AG04449 (cell line): ENCODE measurements around the gene GNS.
"Not testable (repeated sequence)": the region's sequence is repeated elsewhere in the genome, so short reads cannot be mapped to it uniquely, and the experiment has no call there.

Source experiments
- CTCF ChIA-PET: fragments of 350-600 bp; formaldehyde crosslinking; extraction: SDS; loops from one replicate; lab custom pipeline; 2021; ENCODE audit warnings: antibody characterized with exemption; lab: Yijun Ruan, JAX
- POLR2A ChIA-PET: fragments of 400-600, 350-600 bp; formaldehyde crosslinking; extraction: SDS; loops from one replicate; lab custom pipeline; 2020; ENCODE audit warnings: antibody characterized with exemption, inconsistent platforms; lab: Yijun Ruan, JAX
- DNase-seq: peaks from one replicate; pipeline ENCODE4 v3.0.0-alpha.2; 2010; ENCODE audit warnings: low read depth, low spot score
- H3K4me3 ChIP-seq: 2 replicates; pipeline ENCODE4 v1.5.1; 2011; ENCODE audit warnings: low read depth, mild to moderate bottlenecking, control low read depth, low read length
- TF ChIP-seq, protein P1 (sequence below): IDR thresholded peaks from one replicate; pipeline ENCODE4 v1.5.1; 2011; ENCODE audit warnings: mild to moderate bottlenecking, moderate library complexity, low read length, control low read depth, inconsistent platforms; ENCODE audit not compliant: insufficient read depth; ENCODE audit errors: missing control alignments

The GNS gene

DNA sequence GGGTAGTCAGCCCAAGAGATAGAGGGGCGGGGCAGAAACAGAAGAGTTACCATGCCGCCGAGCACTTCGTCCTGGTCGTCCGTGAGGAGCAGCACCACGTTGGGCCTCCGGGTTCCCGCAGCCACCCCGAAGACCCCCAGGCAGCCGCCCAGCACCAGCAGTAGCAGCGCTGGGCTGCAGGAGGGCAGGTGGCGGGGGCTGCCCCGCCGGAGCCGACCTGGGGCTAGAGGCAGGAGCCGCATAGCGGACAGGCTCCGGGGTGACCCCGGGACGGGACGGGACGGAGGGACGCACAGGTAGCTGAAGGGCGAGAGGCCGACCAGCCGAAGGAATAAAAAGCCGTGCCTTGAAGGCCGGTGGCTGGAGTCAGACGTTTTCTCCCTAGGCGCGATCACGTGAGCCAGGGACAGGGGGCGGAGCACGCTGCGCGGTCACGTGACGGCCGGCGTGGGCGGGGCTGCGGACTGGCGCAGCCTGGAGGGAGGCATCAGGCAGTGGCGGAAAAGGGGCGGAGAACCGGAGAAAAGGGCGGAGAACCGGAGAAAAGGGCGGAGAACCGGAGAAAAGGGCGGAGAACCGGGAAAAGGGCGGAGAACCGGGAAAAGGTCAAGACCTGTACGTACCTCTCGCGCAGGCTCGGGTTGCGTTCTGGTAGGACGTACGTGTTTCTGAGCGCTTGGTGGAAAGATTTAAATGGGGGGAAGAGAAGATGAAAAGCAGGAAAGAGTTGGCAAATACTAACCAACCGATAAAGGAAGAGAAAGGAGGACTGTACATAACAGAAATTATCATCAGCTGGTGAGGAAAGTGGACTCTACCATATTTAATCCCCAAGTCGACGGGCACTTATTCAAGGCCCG lies at the start of gene GNS:
Gene GNS, minus strand, starts transcription at position 372 of the 860 bp plus-strand sequence. Its CDS starts 130 bp downstream, at position 242.
- POLR2A ChIA-PET = no interaction called here

DNA sequence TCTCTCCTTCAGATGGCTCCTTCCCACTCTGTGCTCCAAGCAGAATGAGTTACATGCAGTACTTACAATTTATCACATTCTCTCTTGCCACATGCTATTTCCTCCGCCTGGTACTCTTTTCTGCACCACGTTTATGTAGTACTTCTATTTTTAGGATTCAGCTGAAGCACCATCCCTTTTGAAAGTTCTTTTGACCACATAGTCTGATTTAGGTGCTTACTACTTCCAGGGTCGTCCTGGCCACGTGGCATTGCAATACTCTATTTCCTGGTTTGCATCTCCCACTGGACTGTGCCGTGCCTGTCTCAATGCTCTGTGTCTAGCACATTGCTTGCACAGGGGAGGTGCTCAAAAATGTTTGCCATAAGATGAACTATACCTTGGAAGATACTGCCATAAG lies 48.9 kb upstream of the GNS start:
- CTCF ChIA-PET = interaction anchor here (6.9 kb wide), 1 partner anchor 11 kb away, joined by 46 read pairs; no protein-coding TSS in a partner anchor

More for the DNA sequence above, at the start of gene GNS:
- TF ChIP-seq, protein P1, sequence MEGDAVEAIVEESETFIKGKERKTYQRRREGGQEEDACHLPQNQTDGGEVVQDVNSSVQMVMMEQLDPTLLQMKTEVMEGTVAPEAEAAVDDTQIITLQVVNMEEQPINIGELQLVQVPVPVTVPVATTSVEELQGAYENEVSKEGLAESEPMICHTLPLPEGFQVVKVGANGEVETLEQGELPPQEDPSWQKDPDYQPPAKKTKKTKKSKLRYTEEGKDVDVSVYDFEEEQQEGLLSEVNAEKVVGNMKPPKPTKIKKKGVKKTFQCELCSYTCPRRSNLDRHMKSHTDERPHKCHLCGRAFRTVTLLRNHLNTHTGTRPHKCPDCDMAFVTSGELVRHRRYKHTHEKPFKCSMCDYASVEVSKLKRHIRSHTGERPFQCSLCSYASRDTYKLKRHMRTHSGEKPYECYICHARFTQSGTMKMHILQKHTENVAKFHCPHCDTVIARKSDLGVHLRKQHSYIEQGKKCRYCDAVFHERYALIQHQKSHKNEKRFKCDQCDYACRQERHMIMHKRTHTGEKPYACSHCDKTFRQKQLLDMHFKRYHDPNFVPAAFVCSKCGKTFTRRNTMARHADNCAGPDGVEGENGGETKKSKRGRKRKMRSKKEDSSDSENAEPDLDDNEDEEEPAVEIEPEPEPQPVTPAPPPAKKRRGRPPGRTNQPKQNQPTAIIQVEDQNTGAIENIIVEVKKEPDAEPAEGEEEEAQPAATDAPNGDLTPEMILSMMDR = no peak
- H3K4me3 ChIP-seq = peak within 1 kb of the TSS; percentile 94
- CTCF ChIA-PET = interaction anchor here (1.0 to 1.3 kb wide), 3 partner anchors 36 to 211 kb away, joined by 3 to 6 read pairs (median 3); no protein-coding TSS in a partner anchor
- peak; percentile 45 for DNase-seq

DNA sequence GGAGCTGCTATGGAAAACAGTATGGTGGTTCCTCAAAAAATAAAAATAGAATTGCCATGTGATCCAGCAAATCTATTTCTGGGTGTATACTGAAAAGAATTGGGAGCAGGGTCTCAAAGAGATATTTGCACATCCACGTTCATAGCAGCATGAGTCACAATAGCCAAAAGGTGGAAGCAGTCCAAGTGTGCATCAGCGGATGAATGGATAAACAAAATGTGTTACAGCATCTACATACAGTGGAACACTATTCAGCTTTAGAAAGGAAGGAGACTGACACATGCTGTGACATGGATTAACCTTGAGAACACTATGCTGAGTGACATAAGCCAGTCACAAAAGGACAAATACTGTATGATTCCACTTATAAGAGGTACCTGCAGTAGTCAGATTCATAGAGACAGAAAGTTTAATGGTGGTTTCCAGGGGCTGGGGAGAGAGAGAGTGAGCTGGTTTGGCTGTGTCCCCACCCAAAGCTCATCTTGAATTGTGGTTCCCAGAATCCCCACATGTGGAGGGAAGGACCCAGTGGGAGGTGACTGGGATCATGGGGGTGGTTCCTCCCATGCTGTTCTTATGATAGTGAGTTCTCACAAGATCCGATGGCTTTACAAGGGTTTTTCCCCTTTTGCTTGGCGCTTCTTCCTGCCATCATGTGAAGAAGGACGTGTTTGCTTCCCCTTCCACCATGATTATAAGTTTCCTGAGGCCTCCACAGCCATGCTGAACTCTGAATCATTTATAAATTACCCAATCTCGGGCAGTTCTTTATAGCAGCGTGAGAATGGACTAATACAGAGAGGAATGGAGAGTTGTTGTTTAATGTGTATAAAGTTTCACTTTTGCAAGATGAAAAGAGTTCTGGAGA lies 47.6 kb upstream of the GNS start:
- ChIA-PET POLR2A (no interaction called here), CTCF (interaction anchor here (1.0 to 6.9 kb wide), 2 partner anchors 10 to 317 kb away, joined by 3 to 46 read pairs; no protein-coding TSS in a partner anchor)
- no peak overlapping the region for H3K4me3 ChIP-seq
- TF ChIP-seq, protein P1 = no peak
- no peak for DNase-seq

More for the DNA sequence above, 48.9 kb upstream of the GNS start:
- TF ChIP-seq, protein P1 = no peak
- POLR2A ChIA-PET = no interaction called here
- H3K4me3 ChIP-seq = no peak overlapping the region
- DNase-seq = no peak

DNA sequence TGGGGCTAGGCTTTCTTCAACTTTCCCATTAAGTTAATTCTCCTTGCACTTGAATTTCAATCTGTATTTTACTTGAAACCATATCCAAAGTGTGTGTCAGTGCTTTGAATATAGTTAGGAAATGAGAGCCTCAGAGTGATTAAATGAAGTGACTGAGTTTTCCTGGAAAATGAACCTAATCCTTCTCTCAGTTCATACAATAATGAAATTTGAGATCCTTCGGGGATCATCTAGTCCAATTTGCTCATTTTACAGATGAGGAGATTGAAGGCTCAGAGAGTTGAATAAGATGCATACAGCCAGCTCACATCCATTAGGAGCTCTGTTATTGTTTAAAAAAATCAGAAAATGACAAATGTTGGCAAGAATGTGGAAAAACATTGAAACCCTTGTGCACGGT lies 47.0 kb upstream of the GNS start:
- no peak for DNase-seq
- POLR2A ChIA-PET = no interaction called here
- TF ChIP-seq, protein P1 = no peak
- no peak overlapping the region for H3K4me3 ChIP-seq
- CTCF ChIA-PET = interaction anchor here (1.0 to 6.9 kb wide), 2 partner anchors 9 to 318 kb away, joined by 3 to 46 read pairs; no protein-coding TSS in a partner anchor

DNA sequence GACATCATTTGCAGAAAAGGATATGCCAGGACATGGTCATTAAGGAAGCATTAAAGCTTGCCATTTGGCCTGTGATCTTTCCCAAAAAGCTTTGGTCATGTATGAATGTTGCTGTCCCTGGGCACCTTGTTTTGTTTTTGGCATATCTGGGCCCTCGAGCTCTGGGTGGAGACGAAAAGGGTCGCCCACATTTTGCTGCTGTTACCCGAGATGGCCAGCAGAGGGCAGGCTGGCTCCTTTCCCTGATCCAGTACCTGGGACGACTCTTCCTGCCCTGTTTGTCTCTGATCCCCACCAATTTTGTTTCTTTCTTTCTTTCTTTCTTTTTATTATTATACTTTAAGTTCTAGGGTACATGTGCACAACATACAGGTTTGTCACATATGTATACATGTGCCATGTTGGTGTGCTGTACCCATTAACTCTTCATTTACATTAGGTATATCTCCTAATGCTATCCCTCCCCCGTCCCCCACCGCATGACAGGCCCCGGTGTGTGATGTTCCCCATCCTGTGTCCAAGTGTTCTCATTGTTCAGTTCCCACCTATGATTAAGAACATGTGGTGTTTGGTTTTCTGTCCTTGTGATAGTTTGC lies 43.1 kb upstream of the GNS start:
- TF ChIP-seq, protein P1 = peak; percentile 91
- POLR2A ChIA-PET = not testable (repeated sequence)

More for the DNA sequence above, 43.1 kb upstream of the GNS start:
- CTCF ChIA-PET = interaction anchor here (0.6 to 2.9 kb wide), 35 partner anchors 8 to 456 kb away, joined by 3 to 36 read pairs (median 4); partner anchors contain the start of gene TBC1D30
- H3K4me3 ChIP-seq, DNase-seq: not testable (repeated sequence)
